Activated T-helper 2 cell treated with anti-CD3 and anti-CD28 coated beads, Interferon-gamma antibody, Interleukin-2, Interleukin-4, amounts not matched to agents 10 μg/mL and 5 μg/mL and 100 μg/mL, durations not matched to agents 14 hours and 24 hours and 36 hours (primary cell): ENCODE results near the gene MRPS7. TPM values are rescaled to one million over a fixed set of nuclear protein-coding genes. Genes with fewer than 3 reads are reported as not detected.
"Not testable (repeated sequence)": the region's sequence is repeated elsewhere in the genome, so short reads cannot be mapped to it uniquely, and the experiment has no call there.

Experiments used
- DNase-seq: peaks from one replicate; pipeline ENCODE4 v3.0.0; 2021; ENCODE audit warnings: low spot score
- H3K27ac Mint-ChIP-seq: one replicate; pipeline ENCODE4 v1.8.0; 2021; ENCODE audit warnings: mixed read lengths
- H3K27me3 Mint-ChIP-seq: one replicate; pipeline ENCODE4 v1.8.0; 2021; ENCODE audit warnings: low read depth, mixed read lengths
- H3K36me3 Mint-ChIP-seq: one replicate; pipeline ENCODE4 v1.8.0; 2021; ENCODE audit warnings: low read depth, mixed read lengths
- H3K4me1 Mint-ChIP-seq: one replicate; pipeline ENCODE4 v1.8.0; 2021; ENCODE audit warnings: low read depth, mixed read lengths
- H3K4me3 Mint-ChIP-seq: one replicate; pipeline ENCODE4 v1.8.0; 2021; ENCODE audit warnings: low read depth, mild to moderate bottlenecking, moderate library complexity, mixed read lengths
- H3K9me3 Mint-ChIP-seq: one replicate; pipeline ENCODE4 v1.8.0; 2021; ENCODE audit warnings: mixed read lengths
- intact Hi-C: fragments of 100-400 bp; cut with micrococcal nuclease; formaldehyde crosslinking; loops from one replicate; pipeline ENCODE4 v1.15.1; 2023
- total RNA-seq: library from RNA; stranded (reverse); gene quantifications from 2 replicates; pipeline ENCODE4 v1.2.3, GENCODE V29; 2022

Gene MRPS7
- total RNA-seq, 1 donor from 2014 or later: 101 TPM

DNA sequence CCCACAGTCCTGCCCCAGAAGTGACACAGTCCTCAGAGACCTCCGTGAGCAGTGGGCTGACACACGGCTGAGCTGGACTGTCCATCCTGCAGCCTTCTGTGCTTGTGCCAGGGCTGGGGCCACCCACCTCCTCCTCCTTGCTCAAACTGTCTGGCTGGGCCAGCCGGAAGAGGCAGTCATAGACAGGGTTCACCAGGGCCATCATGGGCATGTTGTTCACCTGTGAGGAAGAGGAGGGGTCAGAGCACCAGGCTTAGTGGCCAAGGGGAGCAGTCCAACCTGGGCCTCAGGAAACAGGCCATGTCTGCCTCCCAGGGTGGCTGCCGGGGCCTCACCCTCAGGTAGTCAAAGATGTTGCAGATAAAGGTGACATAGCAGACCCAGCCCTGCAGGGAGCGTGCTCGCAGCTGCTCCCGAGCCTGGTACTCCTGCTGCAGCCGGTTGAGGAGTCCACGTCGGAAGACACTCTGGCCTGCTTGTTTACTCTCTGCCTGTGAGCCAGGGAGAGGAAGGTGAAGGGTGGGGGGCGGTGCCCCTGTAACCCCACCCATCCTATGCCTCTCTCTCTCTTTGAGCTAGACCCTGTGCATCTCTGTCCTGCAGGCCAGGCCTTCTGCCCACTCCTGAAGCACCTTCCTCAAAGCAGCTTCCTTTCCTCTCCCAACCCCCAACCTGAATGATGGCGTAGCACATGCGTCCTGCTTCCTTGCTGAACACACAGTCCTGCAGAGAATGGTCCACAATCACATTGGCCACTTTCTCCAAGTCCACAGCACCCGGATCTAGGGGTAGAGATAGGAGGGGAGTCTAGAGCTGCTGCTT lies 5.9 kb downstream of the MRPS7 start:
- Mint-ChIP-seq H3K36me3 (peaks cover 62% of the 10 kb centered on the region), H3K4me1 (peaks cover 26% of the 10 kb centered on the region), H3K27me3 (no peaks in the 10 kb centered on the region), H3K27ac (no peak overlapping the region), H3K4me3 (no peak overlapping the region), H3K9me3 (no peaks in the 10 kb centered on the region)
- intact Hi-C loops: loop anchor here (10.0 kb wide), 1 partner anchor 317 kb away; the partner anchor contains the start of gene MYO15B
- DNase-seq: no peak

DNA sequence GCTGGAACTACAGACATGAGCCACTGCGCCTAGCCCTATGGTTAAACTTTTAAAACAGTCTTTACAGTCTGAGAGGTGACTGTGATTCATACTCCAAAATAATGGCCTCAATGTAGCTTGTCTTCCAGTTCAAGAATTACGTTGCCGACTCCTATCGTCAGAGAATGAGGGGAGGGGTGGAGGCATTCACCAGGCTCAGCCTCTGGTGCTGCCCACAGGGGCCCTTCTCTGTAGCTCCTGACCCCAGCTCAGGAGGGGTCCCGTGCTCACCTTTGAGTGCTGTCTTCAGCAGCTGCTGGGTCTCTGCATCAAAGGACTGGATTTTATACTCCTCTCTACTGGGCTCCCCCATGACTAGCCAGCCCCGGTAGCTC lies 8.2 kb downstream of the MRPS7 start:
- H3K27me3 Mint-ChIP-seq: no peaks in the 10 kb centered on the region
- H3K9me3 Mint-ChIP-seq: no peaks in the 10 kb centered on the region
- H3K4me3 Mint-ChIP-seq: peak overlapping the region; percentile 85
- intact Hi-C loops: loop anchor here (1.0 to 10.0 kb wide), 5 partner anchors 8 to 395 kb away; partner anchors contain the start of genes CASKIN2, MYO15B, RECQL5 and SAP30BP
- no peak for DNase-seq
- peak overlapping the region; percentile 93 for H3K27ac Mint-ChIP-seq
- peaks cover 59% of the 10 kb centered on the region for H3K36me3 Mint-ChIP-seq
- peaks cover 30% of the 10 kb centered on the region for H3K4me1 Mint-ChIP-seq

DNA sequence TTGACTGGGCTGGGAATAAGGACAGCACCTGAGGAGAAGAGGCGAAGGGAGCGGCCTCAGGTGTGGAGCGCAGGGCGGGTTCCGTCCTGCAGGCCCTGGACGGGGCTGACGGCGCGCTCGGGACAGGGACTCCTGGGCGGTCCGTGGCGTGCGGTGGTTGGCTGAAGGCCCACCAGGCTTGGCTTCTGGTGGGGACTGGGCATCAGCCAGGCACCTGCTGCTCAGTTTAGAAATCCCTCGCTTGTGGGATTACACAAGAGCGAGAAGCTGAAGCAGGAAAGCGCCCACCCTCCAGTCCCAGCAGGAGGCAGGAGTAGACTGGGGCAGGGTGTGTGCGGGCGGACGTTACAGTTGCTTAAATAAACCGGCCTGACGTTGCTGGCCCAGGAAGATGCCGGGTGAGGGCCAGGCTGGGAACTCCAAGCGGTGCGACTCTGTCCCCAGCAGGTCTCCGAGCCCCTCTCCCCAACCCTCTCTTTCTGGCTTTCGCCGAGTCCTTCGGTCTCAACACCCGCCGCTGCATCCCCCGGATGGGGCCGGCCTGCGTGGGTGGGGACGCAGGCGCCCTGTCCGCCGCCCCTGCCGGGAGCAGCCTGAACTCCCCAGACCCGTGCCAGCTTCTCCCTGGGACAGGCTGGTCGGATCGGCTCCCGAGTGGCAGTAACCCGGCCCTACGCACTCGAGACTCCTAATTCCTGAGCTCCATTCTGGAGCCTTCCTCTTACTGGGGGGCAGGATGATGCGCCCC lies 8.7 kb downstream of the MRPS7 start:
- Mint-ChIP-seq H3K9me3 (no peaks in the 10 kb centered on the region), H3K27ac (peak overlapping the region; percentile 93), H3K27me3 (no peaks in the 10 kb centered on the region), H3K36me3 (peaks cover 58% of the 10 kb centered on the region), H3K4me1 (peaks cover 33% of the 10 kb centered on the region), H3K4me3 (peak overlapping the region; percentile 85)
- peak; percentile 60 for DNase-seq
- intact Hi-C loops: loop anchor here (1.0 to 10.0 kb wide), 4 partner anchors 8 to 394 kb away; partner anchors contain the start of genes CASKIN2, RECQL5, SAP30BP and TSEN54

DNA sequence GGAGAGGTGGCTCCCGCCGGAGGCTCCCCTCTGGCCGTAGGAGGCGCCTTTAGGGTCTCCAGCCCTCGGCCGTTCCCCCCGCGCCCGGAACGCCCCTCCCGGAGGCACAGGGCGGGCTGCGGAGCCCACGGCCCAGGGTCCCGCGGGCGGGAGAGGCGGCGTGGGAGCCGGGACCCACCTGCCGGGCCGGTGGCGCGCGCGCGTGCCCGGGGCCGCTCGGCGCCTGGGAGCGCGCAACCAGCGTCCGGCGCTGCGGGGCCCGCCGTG lies 9.2 kb downstream of the MRPS7 start, which contains the start of gene MIF4GD:
MIF4GD (minus strand) TSS at position 266 of the 267 bp plus-strand sequence. CDS start 1,036 bp downstream, outside the sequence.
- DNase-seq: no peak
- Mint-ChIP-seq H3K27ac (peak within 1 kb of the TSS; percentile 93), H3K27me3 (no peaks in the 10 kb centered on the region), H3K4me1 (peaks cover 33% of the 10 kb centered on the region), H3K4me3 (peak within 1 kb of the TSS; percentile 88), H3K9me3 (no peaks in the 10 kb centered on the region), H3K36me3 (peaks cover 56% of the 10 kb centered on the region)
- intact Hi-C loops: loop anchor here (1.0 to 10.0 kb wide), 6 partner anchors 9 to 394 kb away; partner anchors contain the start of genes CASKIN2, RECQL5, SAP30BP and SLC25A19

DNA sequence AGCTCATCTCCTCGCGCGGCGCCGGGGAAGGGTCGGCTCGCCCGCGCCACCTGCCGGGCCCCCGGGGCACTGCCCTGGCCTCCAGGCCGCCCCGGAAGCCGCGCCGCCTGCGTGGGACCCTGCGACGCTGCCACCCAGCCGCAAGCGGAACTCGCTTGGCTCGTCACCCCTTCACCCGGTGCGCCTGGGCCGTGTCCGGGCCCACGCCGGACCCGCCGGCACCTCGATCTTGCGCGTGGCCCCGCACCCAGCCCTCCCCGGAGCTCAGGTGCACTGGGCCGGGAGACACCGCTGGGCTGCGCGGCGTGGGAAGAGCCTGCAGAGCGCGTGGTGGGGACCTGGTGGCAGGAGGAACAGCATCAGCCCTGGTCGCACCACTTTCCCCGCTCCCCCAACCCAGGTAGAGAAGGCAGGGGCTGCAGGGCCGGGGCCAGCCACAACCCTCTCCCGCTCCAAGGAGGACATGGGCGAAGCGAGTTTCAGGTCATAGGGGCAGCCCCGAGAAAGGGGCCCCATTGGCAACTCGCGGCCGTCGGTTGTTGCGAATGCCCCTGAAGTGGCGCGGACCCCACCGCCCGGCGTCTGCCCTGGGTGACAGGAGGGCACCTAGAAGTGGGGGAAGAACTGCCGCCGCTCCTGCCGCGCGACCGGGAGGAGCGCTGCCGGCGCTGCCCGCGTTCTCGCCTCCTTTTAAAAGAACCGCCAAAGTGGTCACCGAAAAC lies 9.7 kb downstream of the MRPS7 start:
- H3K4me1 Mint-ChIP-seq: peaks cover 33% of the 10 kb centered on the region
- H3K9me3 Mint-ChIP-seq: no peaks in the 10 kb centered on the region
- H3K36me3 Mint-ChIP-seq: peaks cover 51% of the 10 kb centered on the region
- intact Hi-C loops: loop anchor here (1.0 to 10.0 kb wide), 5 partner anchors 18 to 393 kb away; partner anchors contain the start of genes CASKIN2, RECQL5, SAP30BP and SLC25A19
- peak overlapping the region; percentile 74 for H3K27ac Mint-ChIP-seq
- H3K27me3 Mint-ChIP-seq: no peaks in the 10 kb centered on the region
- peak overlapping the region; percentile 88 for H3K4me3 Mint-ChIP-seq
- peak; percentile 87 for DNase-seq

DNA sequence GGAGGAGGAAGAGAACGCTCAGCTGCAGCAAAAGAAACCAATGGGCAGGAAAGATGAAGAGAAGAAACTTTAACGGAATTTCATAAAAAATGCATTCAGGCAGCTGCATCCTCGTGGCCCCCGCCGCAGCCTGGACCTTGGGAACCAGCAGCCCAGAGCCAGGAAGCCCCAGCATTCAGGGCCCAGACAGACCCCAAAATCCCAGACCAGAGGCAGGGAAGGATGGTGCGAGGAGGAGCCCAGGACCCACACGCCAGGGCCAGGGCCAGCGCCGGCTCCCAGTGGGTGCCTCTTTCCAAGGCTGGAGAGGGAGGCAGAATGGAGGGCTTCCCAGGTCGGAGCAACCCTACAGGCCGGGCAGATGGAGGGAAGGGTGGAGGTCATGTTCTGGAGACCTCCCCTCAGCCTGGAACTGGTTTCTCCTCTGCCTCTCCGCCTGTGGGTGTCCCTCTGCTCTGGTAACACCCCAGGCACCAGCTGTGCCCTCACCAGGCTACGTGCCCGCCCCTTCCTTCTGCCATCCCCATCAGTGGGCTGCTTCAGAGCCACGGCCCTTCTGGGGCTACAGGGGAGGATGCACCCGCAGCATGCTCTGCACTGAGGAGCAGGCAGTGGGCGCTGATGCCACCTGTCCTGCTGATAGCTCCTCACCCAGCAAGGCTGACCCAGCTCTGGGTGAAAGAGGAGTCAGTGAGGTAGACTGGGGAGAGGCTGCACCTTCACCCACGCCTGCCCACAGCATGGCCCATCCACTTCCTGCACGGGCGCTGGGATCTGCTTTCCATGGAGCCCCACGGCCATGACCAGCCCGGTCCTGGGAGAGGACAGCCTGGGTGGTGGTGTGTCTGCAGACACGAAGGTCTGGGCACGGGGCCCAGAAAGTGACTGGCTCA lies 10.5 kb downstream of the MRPS7 start:
- Mint-ChIP-seq H3K27me3 (no peaks in the 10 kb centered on the region), H3K4me3 (peak overlapping the region; percentile 88), H3K36me3 (peaks cover 46% of the 10 kb centered on the region), H3K4me1 (peaks cover 31% of the 10 kb centered on the region), H3K27ac (peak overlapping the region; percentile 83), H3K9me3 (no peaks in the 10 kb centered on the region)
- no peak for DNase-seq
- intact Hi-C loops: loop anchor here (1.0 to 10.0 kb wide), 5 partner anchors 17 to 393 kb away; partner anchors contain the start of genes CASKIN2, RECQL5, SAP30BP and SLC25A19

DNA sequence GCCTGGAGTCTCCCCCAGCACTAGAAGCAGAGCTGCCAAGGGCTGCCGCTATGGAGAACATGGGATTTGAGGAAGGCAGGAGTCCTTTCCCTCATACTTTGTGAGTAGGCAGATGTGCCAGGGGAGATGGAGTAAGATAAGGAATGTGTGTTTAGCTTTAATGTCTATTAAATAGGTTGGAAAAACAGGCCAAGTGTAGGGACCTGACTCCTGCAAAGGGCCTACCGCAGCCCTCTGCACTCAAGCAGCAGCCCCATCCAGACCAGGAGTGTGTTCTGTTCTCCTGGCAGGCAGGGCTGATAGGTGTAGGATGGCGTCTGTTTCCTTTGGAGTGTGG lies 11.1 kb downstream of the MRPS7 start:
- intact Hi-C loops: loop anchor here (5.0 to 10.0 kb wide), 3 partner anchors 161 to 392 kb away; partner anchors contain the start of genes CASKIN2, RECQL5, SAP30BP and TSEN54
- H3K36me3 Mint-ChIP-seq: peaks cover 47% of the 10 kb centered on the region
- peak overlapping the region; percentile 88 for H3K4me3 Mint-ChIP-seq
- no peak for DNase-seq
- H3K4me1 Mint-ChIP-seq: peaks cover 28% of the 10 kb centered on the region
- no peaks in the 10 kb centered on the region for H3K9me3 Mint-ChIP-seq
- H3K27me3 Mint-ChIP-seq: no peaks in the 10 kb centered on the region
- H3K27ac Mint-ChIP-seq: peak overlapping the region; percentile 83

DNA sequence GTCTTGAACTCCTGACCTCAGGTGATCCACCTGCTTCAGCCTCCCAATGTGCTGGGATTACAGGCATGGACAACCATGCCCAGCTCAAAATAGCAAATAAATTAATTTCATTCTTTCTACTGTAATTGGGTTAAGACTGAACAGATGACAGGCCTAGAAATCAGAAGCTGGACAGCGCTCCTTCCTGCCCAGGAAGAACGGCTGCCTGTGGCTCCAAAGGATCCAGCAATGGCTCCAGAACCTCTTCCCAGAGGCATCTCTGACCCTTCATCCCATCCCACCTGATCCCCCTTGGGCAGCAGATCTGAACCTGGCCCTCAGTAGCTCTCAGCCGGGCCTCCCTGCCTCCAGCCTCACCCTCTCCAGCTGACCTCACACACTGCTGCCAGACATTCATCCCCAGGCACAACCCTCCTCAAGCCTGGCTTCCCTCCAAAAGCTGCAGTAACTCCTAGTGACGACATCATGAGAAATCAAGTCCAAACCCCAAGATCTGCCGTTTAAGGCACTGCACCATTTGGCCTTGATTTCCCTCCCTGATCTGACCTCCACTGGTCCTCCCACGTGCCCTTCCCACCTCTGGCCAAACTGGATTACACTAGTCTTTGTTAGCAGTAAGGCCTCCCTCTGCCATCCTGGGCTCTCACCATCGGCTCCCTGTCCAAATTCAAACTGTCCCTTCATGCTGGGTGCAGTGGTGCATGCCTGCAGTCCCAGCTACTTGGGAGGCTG lies 12.5 kb downstream of the MRPS7 start:
- H3K9me3 Mint-ChIP-seq: no peaks in the 10 kb centered on the region
- no peak overlapping the region for H3K27ac Mint-ChIP-seq
- no peaks in the 10 kb centered on the region for H3K27me3 Mint-ChIP-seq
- no peak overlapping the region for H3K4me3 Mint-ChIP-seq
- DNase-seq: no peak
- H3K4me1 Mint-ChIP-seq: peaks cover 24% of the 10 kb centered on the region
- intact Hi-C loops: loop anchor here (5.0 to 10.0 kb wide), 3 partner anchors 162 to 391 kb away; partner anchors contain the start of genes CASKIN2, RECQL5, SAP30BP and TSEN54
- peaks cover 48% of the 10 kb centered on the region for H3K36me3 Mint-ChIP-seq

DNA sequence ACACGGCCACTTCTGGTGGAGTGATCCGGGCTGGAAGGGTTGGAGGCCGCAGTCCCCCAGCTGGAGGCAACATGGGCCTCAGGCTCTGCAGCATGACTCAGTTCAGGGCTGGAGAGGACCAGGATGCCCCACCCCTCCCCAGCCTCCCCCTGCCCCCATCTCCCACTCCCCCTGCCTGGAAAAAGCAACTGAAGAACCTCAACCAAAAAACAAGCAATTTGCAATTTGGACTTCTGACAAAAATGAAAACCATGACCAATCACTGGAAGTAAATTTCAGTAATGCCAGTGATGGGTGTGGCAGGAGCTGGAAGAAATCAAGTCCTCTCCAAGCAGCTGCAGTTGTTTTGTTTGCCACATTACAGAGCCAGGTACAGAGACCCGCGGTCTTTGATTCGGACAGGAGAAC lies 16.0 kb downstream of the MRPS7 start:
- H3K27me3 Mint-ChIP-seq: no peaks in the 10 kb centered on the region
- no peak for DNase-seq
- peaks cover 12% of the 10 kb centered on the region for H3K4me1 Mint-ChIP-seq
- no peak overlapping the region for H3K4me3 Mint-ChIP-seq
- H3K36me3 Mint-ChIP-seq: peaks cover 50% of the 10 kb centered on the region
- intact Hi-C loops: loop anchor here (10.0 kb wide), 1 partner anchor 387 kb away; the partner anchor contains the start of genes RECQL5 and SAP30BP
- no peaks in the 10 kb centered on the region for H3K9me3 Mint-ChIP-seq
- H3K27ac Mint-ChIP-seq: no peak overlapping the region

DNA sequence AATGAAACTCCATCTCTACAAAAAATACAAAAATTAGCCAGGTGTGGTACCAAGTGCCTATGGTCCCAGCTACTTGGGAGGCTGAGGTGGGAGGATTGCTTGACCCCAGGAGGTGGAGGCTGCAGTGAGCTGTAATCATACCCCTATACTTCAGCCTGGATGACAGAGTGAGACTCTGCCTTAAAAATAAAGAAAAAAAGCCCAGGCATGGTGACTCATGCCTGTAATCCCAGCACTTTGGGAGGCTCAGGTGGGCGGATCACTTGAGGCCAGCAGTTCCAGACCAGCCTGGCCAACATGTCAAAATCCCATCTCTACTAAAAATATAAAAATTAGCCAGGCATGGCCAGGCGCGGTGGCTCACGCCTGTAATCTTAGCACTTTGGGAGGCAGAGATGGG lies 18.5 kb downstream of the MRPS7 start:
- H3K4me1 Mint-ChIP-seq, H3K27me3 Mint-ChIP-seq, intact Hi-C loops, H3K27ac Mint-ChIP-seq, DNase-seq, H3K4me3 Mint-ChIP-seq, H3K9me3 Mint-ChIP-seq: not testable (repeated sequence)
- H3K36me3 Mint-ChIP-seq: peaks cover 51% of the 10 kb centered on the region

DNA sequence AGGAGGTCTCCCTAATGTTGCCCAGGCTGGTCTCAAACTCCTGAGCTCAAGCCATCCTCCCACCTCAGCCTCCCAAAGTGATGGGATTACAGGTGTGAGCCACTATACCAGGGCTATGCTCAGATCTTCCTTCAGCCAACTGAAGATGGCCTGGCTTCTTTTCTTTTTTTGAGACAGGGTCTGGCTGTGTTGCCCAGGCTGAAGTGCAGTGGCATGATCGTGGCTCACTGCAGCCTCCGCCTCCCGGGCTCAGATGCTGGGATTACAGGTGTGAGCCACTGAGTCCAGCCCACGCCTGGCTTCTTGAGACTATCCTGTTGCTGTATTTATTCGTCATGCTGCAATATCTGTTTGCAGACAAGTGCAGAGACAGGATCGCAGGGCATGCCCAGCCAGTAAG lies 23.4 kb downstream of the MRPS7 start:
- intact Hi-C loops: no loop called here

More for the DNA sequence above, 23.4 kb downstream of the MRPS7 start:
- no peak for DNase-seq
- Mint-ChIP-seq H3K36me3 (peaks cover 61% of the 10 kb centered on the region), H3K9me3 (no peaks in the 10 kb centered on the region), H3K4me3 (no peak overlapping the region), H3K27ac (no peak overlapping the region), H3K27me3 (no peaks in the 10 kb centered on the region), H3K4me1 (peaks cover 20% of the 10 kb centered on the region)
